Endothelial cell of umbilical vein (primary cell): ENCODE data around the gene ZNF585A. TPM values are rescaled to one million over a fixed set of nuclear protein-coding genes. Genes with fewer than 3 reads are reported as not detected.

ENCODE experiments used
- BruUV-seq: library from RNA; stranded (reverse); fragments of 400-500 nt; replicated peaks from 2 replicates; lab custom pipeline; 2021; lab: Mats Ljungman, UMichigan
- CTCF ChIA-PET: fragments of 300-600, 350-600 bp; sonication (Branson Sonifier 250); formaldehyde crosslinking; loops from one replicate; lab custom pipeline; 2021; ENCODE audit warnings: antibody characterized with exemption, inconsistent platforms; lab: Charles Lee
- POLR2A ChIA-PET: fragments of 300-600, 350-600 bp; sonication (Branson Sonifier 250); formaldehyde crosslinking; loops from one replicate; lab custom pipeline; 2021; ENCODE audit warnings: antibody characterized with exemption, inconsistent platforms; lab: Charles Lee
- DNase-seq: peaks from one replicate; pipeline ENCODE4 v3.0.0-alpha.2; 2011; ENCODE audit warnings: low read depth, low spot score
- FAIRE-seq: peaks from 2 replicates; lab custom pipeline; 2011; peaks lifted over from hg19 to GRCh38; lab: Jason Lieb, UNC
- H2AFZ ChIP-seq: 2 replicates; pipeline ENCODE4 v1.6.0; 2012; ENCODE audit warnings: low read depth, low read length, control low read depth, inconsistent platforms
- H3K27ac ChIP-seq: 2 replicates; pipeline ENCODE4 v1.5.1; 2011; ENCODE audit warnings: low read depth, mild to moderate bottlenecking, control low read depth, low read length, moderate library complexity; ENCODE audit not compliant: insufficient read depth
- H3K27me3 ChIP-seq, 2 experiments: 2 replicates each; pipeline versions ENCODE4 v1.6.0 to v1.6.1; 2011; ENCODE audit warnings: low read length in 2 of 2, mixed read lengths in 1 of 2; ENCODE audit not compliant: control insufficient read depth in 2 of 2, insufficient read depth in 2 of 2
- H3K36me3 ChIP-seq, 2 experiments: 2 replicates in 1 of 2; 3 replicates in 1 of 2; pipeline ENCODE4 v1.5.1; 2011; ENCODE audit warnings: low read length in 2 of 2, mild to moderate bottlenecking in 1 of 2, moderate library complexity in 1 of 2; ENCODE audit not compliant: control insufficient read depth in 2 of 2, insufficient read depth in 2 of 2; ENCODE audit errors: extremely low read depth in 1 of 2
- H3K4me1 ChIP-seq: 3 replicates; pipeline ENCODE4 v1.5.1; 2011; ENCODE audit warnings: mild to moderate bottlenecking, low read length; ENCODE audit not compliant: control insufficient read depth, insufficient read depth; ENCODE audit errors: extremely low read depth
- H3K4me2 ChIP-seq: 2 replicates; pipeline ENCODE4 v1.6.1; 2011; ENCODE audit warnings: low read length, control low read depth, mixed read lengths; ENCODE audit not compliant: insufficient read depth
- H3K4me3 ChIP-seq, 3 experiments: fragments of 200-600 bp in 1 of 3; sonication (generic), shearing (Covaris generic) in 1 of 3; replicated peaks in 1 of 3; 2 replicates each; pipeline ENCODE4 v1.5.1; 2011 to 2016; ENCODE audit warnings: control low read depth in 3 of 3, low read length in 3 of 3, mild to moderate bottlenecking in 2 of 3, inconsistent platforms in 1 of 3, low read depth in 1 of 3, moderate library complexity in 1 of 3; ENCODE audit not compliant: insufficient read depth in 1 of 3
- H3K79me2 ChIP-seq: 2 replicates; pipeline ENCODE4 v1.6.0; 2012; ENCODE audit warnings: low read length, inconsistent platforms; ENCODE audit not compliant: control insufficient read depth, insufficient read depth
- H3K9ac ChIP-seq: replicated peaks from 2 replicates; pipeline ENCODE3; 2011; ENCODE audit warnings: low read length, control low read depth; ENCODE audit not compliant: insufficient read depth; ENCODE audit errors: extremely low read depth
- H3K9me1 ChIP-seq: replicated peaks from 3 replicates; pipeline ENCODE4 v1.6.0; 2011; ENCODE audit warnings: mild to moderate bottlenecking, low read length; ENCODE audit not compliant: control insufficient read depth, insufficient read depth; ENCODE audit errors: extremely low read depth
- H3K9me3 ChIP-seq: replicated peaks from 2 replicates; pipeline ENCODE4 v1.5.1; 2012; ENCODE audit warnings: low read length, inconsistent platforms; ENCODE audit not compliant: control insufficient read depth, insufficient read depth
- H4K20me1 ChIP-seq: replicated peaks from 2 replicates; pipeline ENCODE3; 2011; ENCODE audit warnings: mild to moderate bottlenecking, low read length; ENCODE audit not compliant: control insufficient read depth, insufficient read depth; ENCODE audit errors: extremely low read depth
- EZH2 ChIP-seq: IDR thresholded peaks from 2 replicates; pipeline ENCODE4 v1.6.1; 2012; ENCODE audit warnings: borderline replicate concordance, low read depth, mild to moderate bottlenecking, moderate library complexity, low read length, inconsistent platforms; ENCODE audit not compliant: severe bottlenecking
- FOS ChIP-seq: IDR thresholded peaks from 2 replicates; pipeline ENCODE4 v1.6.1; 2011; ENCODE audit warnings: mild to moderate bottlenecking, low read length, moderate library complexity, borderline replicate concordance; ENCODE audit not compliant: insufficient read depth
- JUN ChIP-seq: IDR thresholded peaks from 2 replicates; pipeline ENCODE4 v1.6.1; 2011; ENCODE audit warnings: borderline replicate concordance, low read depth; ENCODE audit not compliant: insufficient read length, insufficient read depth
- MAX ChIP-seq: IDR thresholded peaks from 2 replicates; pipeline ENCODE4 v1.6.1; 2011; ENCODE audit not compliant: insufficient read depth, insufficient read length
- MYC ChIP-seq: IDR thresholded peaks from one replicate; pipeline ENCODE4 v1.6.1; 2011; ENCODE audit warnings: mild to moderate bottlenecking, low read depth, low read length
- POLR2A ChIP-seq: IDR thresholded peaks from 2 replicates; pipeline ENCODE4 v1.6.1; 2012; ENCODE audit warnings: low read depth, mild to moderate bottlenecking, control low read depth, low read length
- POLR2AphosphoS5 ChIP-seq: IDR thresholded peaks from 2 replicates; pipeline ENCODE4 v1.6.1; 2012; ENCODE audit warnings: low read depth, mild to moderate bottlenecking, control low read depth, low read length, moderate library complexity; ENCODE audit not compliant: insufficient read depth
- dilution Hi-C: fragments of 300-500 bp; cut with MboI; formaldehyde crosslinking; loops from one replicate; pipeline ENCODE4 v1.15.0; 2019; ENCODE audit warnings: low sequenced_read_pairs; ENCODE audit not compliant: extremely low pct_ligation_motif_present
- intact Hi-C: fragments of 100-400 bp; cut with micrococcal nuclease; formaldehyde crosslinking; loops from one replicate; pipeline ENCODE4 v1.10.0; 2022
- polyA plus RNA-seq, 4 experiments: library from polyadenylated mRNA; depleted of rRNA in 3 of 4; stranded (reverse) in 3 of 4; unstranded in 1 of 4; fragments of >200 nt; gene quantifications; 2 replicates each; pipeline versions ENCODE4 v1.2.1 to v1.2.3, GENCODE V29; 2011 to 2012; ENCODE audit warnings: missing spikeins in 1 of 4
- total RNA-seq: library from RNA; stranded (reverse); gene quantifications from 2 replicates; pipeline ENCODE4 v1.2.3, GENCODE V29; 2021
- TF ChIP-seq, protein P1 (sequence below), 2 donors: IDR thresholded peaks; 1 replicate in 1 of 2; 2 replicates in 1 of 2; pipeline ENCODE4 v1.5.1; 2011; ENCODE audit warnings: low read length in 2 of 2, mild to moderate bottlenecking in 2 of 2, moderate library complexity in 2 of 2, control low read depth in 1 of 2, inconsistent platforms in 1 of 2, low read depth in 1 of 2; ENCODE audit not compliant: insufficient read depth in 1 of 2; ENCODE audit errors: extremely low read depth in 1 of 2

The ZNF585A gene
- total and polyA plus RNA-seq, 2 donors (not counting 3 experiments of a cell fraction or from before 2014, with no cell fraction given), result 4.7 to 6.0 TPM

DNA sequence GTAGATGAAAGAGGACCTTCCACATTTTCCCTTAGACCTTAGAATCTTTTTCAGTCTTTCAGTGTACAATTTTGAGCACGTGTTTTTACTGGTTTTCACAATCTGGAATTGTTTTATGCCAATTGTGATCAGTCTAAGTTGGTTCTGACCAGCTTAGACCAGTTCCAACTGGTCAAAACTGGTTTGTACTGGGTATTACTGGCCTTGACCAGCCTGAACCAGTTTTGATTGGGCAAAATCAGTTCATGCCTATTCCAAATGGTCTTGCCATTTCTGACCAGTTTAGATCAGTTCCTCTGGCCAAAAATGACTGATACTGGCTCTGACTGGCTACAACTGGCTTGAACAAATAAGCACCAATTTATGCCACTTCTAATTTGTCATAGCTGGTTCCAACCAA is 36.4 kb downstream of the ZNF585A start:
- intact Hi-C loops (no loop called here), dilution Hi-C loops (no loop called here)
- Histone ChIP-seq H3K79me2 (no peaks in the 10 kb centered on the region), H3K9me1 (no peaks in the 10 kb centered on the region), H3K36me3 (no peaks in the 10 kb centered on the region), H4K20me1 (no peaks in the 10 kb centered on the region), H3K4me2 (no peak overlapping the region), H3K9ac (no peak overlapping the region), H3K27me3 (no peaks in the 10 kb centered on the region), H3K4me1 (no peaks in the 10 kb centered on the region), H3K9me3 (peaks cover 16% of the 10 kb centered on the region), H3K4me3 (no peak overlapping the region), H2AFZ (no peak overlapping the region), H3K27ac (no peak overlapping the region)
- TF ChIP-seq MYC (no peak), EZH2 (no peak), MAX (no peak), POLR2A (no peak), FOS (no peak), POLR2AphosphoS5 (no peak), JUN (no peak)
- TF ChIP-seq, protein P1, sequence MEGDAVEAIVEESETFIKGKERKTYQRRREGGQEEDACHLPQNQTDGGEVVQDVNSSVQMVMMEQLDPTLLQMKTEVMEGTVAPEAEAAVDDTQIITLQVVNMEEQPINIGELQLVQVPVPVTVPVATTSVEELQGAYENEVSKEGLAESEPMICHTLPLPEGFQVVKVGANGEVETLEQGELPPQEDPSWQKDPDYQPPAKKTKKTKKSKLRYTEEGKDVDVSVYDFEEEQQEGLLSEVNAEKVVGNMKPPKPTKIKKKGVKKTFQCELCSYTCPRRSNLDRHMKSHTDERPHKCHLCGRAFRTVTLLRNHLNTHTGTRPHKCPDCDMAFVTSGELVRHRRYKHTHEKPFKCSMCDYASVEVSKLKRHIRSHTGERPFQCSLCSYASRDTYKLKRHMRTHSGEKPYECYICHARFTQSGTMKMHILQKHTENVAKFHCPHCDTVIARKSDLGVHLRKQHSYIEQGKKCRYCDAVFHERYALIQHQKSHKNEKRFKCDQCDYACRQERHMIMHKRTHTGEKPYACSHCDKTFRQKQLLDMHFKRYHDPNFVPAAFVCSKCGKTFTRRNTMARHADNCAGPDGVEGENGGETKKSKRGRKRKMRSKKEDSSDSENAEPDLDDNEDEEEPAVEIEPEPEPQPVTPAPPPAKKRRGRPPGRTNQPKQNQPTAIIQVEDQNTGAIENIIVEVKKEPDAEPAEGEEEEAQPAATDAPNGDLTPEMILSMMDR (IDR thresholded peaks at IDR 0.05; ENCODE audit: extremely low read depth in 1 of 2, insufficient read depth in 1 of 2, low read depth in 1 of 2, low read length in 2 of 2), result no peak
- FAIRE-seq (no peak), DNase-seq (no peak)
- ChIA-PET POLR2A (no interaction called here), CTCF (no interaction called here)
- BruUV-seq, result no TSS peak
